Testis (tissue), 3 donors: ENCODE results near the gene PON3. TPM values are rescaled to one million over a fixed set of nuclear protein-coding genes. Genes with fewer than 3 reads are reported as not detected.

ENCODE experiments used
- DNase-seq: peaks from one replicate; pipeline ENCODE4 v3.0.0-alpha.2; 2019
- H3K27ac ChIP-seq, 2 donors: fragments of 200-600 bp; sonication (generic); one replicate each; pipeline ENCODE4 v1.5.1; 2019
- H3K27me3 ChIP-seq: fragments of 200-600 bp; sonication (generic); one replicate; pipeline ENCODE4 v1.5.1; 2019
- H3K36me3 ChIP-seq: fragments of 200-600 bp; sonication (generic); one replicate; pipeline ENCODE4 v1.5.1; 2017; ENCODE audit warnings: low read depth; ENCODE audit errors: missing control alignments
- H3K4me1 ChIP-seq: fragments of 200-600 bp; sonication (generic); one replicate; pipeline ENCODE4 v1.5.1; 2019
- H3K4me3 ChIP-seq, 2 donors: fragments of 200-600 bp; sonication (generic); one replicate each; pipeline ENCODE4 v1.5.1; 2017 to 2019
- H3K9me3 ChIP-seq: fragments of 200-600 bp; sonication (generic); one replicate; pipeline ENCODE4 v1.5.1; 2017
- CTCF ChIP-seq, 3 experiments: fragments of 450-650 bp in 2 of 3; fragments of 200-600 bp in 1 of 3; sonication (generic) in 1 of 3; IDR thresholded peaks; one replicate each; pipeline ENCODE4 v1.5.1; 2016 to 2019; ENCODE audit warnings: antibody characterized with exemption in 3 of 3, mild to moderate bottlenecking in 2 of 3, moderate library complexity in 1 of 3
- POLR2A ChIP-seq: fragments of 450-650 bp; IDR thresholded peaks from one replicate; pipeline ENCODE4 v1.6.1; 2017; ENCODE audit warnings: antibody characterized with exemption, mild to moderate bottlenecking, moderate library complexity
- WGBS, 2 donors: methylation state at CpG; one replicate each; pipeline ENCODE4 v1.1.5; 2018; 5-methylcytosine and 5-hydroxymethylcytosine counted together
- intact Hi-C: fragments of 100-400 bp; cut with DNase I; formaldehyde crosslinking; loops from one replicate; pipeline ENCODE4 v1.15.1; 2023; ENCODE audit warnings: low total_unique reads
- polyA plus RNA-seq: library from polyadenylated mRNA; stranded (reverse); fragments of 350-450 nt; fragmentation: Illumina TruSeq; extraction: RNeasy Lipid Tissue Mini Kit (QIAGEN cat#74804); gene quantifications from one replicate; pipeline ENCODE4 v1.2.3, GENCODE V29; 2014; ENCODE audit warnings: low read depth, low replicate concordance; ENCODE audit not compliant: insufficient read depth
- total RNA-seq, 2 donors: library from RNA; depleted of rRNA; stranded (reverse); fragments of >200 nt; gene quantifications; one replicate each; pipeline ENCODE4 v1.2.3, GENCODE V29; 2016

PON3 gene
- total and polyA plus RNA-seq, 3 donors from 2014 or later, result 20.9 to 53.7 (median 27.2) TPM

DNA sequence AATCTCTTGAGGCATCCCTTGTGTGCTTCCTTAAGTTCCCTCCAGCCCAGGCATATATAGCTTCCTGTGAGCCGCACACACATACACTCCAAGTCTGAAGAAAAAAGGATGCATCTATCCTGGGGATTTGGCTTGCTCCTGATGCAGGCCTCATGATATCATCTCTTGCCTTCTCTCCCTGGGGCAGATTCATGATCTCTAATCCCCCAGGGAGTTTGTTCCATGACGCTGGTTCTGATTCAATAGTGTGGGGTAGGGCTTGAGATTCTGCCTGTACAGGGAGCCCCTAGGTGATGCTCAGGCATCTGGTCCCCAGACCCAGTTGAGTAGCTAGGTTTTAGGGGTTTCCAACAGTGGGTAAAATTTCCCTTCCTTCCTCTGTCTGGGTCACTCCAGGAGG is 73.3 kb downstream of the PON3 start:
- Histone ChIP-seq H3K4me3 (no peak overlapping the region), H3K36me3 (no peaks in the 10 kb centered on the region), H3K27ac (no peak overlapping the region), H3K9me3 (no peaks in the 10 kb centered on the region), H3K4me1 (no peaks in the 10 kb centered on the region), H3K27me3 (no peaks in the 10 kb centered on the region)
- intact Hi-C loops, result no loop called here
- no peak for TF ChIP-seq CTCF (IDR thresholded peaks at IDR 0.05)
- no peak for TF ChIP-seq POLR2A
- 59 to 71% methylated on average over 2 of the region's 2 CpGs for WGBS, 2 donors
- no peak for DNase-seq

- no peak overlapping the region for H3K27ac ChIP-seq
- no peaks in the 10 kb centered on the region for H3K27me3 ChIP-seq
- no peak for DNase-seq
- WGBS, 2 donors, result 69 to 85% methylated on average over 8 of the region's 8 CpGs
- no peak for TF ChIP-seq CTCF (IDR thresholded peaks at IDR 0.05)
- H3K36me3 ChIP-seq, result no peaks in the 10 kb centered on the region
- no peak overlapping the region for H3K4me3 ChIP-seq
- no peaks in the 10 kb centered on the region for H3K4me1 ChIP-seq
- intact Hi-C loops, result no loop called here
- H3K9me3 ChIP-seq, result no peaks in the 10 kb centered on the region
Observed at GRCh38 chr7:95322396-95322795, 73.8 kb downstream of the PON3 start.

DNA sequence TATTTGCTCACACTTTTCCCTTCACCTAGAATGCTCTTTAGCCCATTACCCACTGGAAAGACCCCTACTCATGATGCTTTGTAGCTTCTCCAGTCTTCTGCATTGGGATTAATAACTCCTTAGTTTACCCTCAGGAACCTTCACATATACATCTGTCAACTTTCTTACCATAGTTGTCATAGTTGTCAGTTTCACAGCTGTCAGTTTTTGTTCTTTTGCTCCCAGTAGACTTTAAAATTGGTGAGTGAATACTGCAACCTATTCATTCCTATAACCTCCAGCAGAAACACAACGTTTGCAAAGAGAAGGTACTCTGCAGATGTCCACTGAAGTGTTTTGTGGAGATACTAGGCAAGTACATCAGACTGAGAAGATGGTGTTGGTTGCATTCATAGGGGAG is 74.5 kb downstream of the PON3 start:
- WGBS, 2 donors, result 65 to 68% methylated on average over 1 of the region's 1 CpG

DNA sequence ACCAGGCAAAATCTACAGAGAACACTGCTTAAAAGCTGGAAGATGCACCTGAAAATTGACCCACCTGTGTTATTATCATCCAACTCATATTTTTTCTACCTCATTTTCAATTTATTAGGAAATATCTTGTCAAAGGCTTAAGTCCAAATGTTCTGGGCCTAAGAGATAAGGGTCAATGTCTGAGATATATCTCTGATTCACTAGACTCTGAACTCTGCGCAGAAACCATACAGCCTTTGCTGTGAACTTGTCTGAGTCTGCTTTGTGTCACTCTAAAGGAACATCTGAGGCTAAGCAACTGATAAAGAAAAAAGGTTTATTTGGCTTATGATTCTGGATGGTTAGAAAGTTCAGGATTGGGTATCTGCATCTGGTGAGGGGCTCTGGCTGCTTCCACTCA is 75.5 kb downstream of the PON3 start:
- no peaks in the 10 kb centered on the region for H3K27me3 ChIP-seq
- no peak overlapping the region for H3K27ac ChIP-seq
- intact Hi-C loops, result no loop called here
- DNase-seq, result no peak
- WGBS, 2 donors, result 73 to 79% methylated on average over 1 of the region's 1 CpG
- H3K36me3 ChIP-seq, result no peaks in the 10 kb centered on the region
- H3K9me3 ChIP-seq, result no peaks in the 10 kb centered on the region
- TF ChIP-seq POLR2A (no peak), CTCF (IDR thresholded peaks at IDR 0.05) (no peak)
- H3K4me3 ChIP-seq, result no peak overlapping the region
- H3K4me1 ChIP-seq, result no peaks in the 10 kb centered on the region

More for the DNA sequence above, 74.5 kb downstream of the PON3 start:
- no peaks in the 10 kb centered on the region for H3K27me3 ChIP-seq
- no peaks in the 10 kb centered on the region for H3K36me3 ChIP-seq
- TF ChIP-seq CTCF (IDR thresholded peaks at IDR 0.05), result no peak
- TF ChIP-seq POLR2A, result no peak
- DNase-seq, result no peak
- H3K4me1 ChIP-seq, result no peaks in the 10 kb centered on the region
- no peaks in the 10 kb centered on the region for H3K9me3 ChIP-seq
- intact Hi-C loops, result no loop called here
- H3K27ac ChIP-seq, result no peak overlapping the region
- no peak overlapping the region for H3K4me3 ChIP-seq

DNA sequence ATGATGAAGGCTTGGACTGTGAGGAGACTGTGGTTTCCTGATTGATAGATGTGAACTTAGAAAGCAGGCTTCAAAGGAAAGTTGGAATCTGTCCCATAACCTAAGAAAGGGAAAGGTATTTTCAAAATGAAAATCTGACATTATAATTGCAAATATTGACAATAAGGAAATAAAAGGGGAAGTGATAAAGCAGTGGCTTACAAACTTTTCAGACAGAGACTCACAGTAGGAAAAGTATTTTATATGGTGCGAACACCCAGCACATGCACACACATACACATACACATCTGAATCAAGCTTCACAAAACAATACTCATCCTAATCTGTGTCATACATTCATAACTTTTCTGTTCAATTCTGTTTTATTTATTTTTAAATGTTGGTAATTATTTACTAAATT is 76.6 kb downstream of the PON3 start:
- no peak overlapping the region for H3K4me3 ChIP-seq
- WGBS, 2 donors, result 97% methylated on average over 1 of the region's 1 CpG
- no peak overlapping the region for H3K27ac ChIP-seq
- intact Hi-C loops, result no loop called here
- H3K9me3 ChIP-seq, result no peaks in the 10 kb centered on the region
- no peaks in the 10 kb centered on the region for H3K36me3 ChIP-seq
- no peaks in the 10 kb centered on the region for H3K27me3 ChIP-seq
- H3K4me1 ChIP-seq, result no peaks in the 10 kb centered on the region
- TF ChIP-seq CTCF (IDR thresholded peaks at IDR 0.05) (no peak), POLR2A (no peak)
- DNase-seq, result no peak
